Glutamatergic neuron (in vitro differentiated cells): ENCODE measurements around the gene EPHA6. TPM values are rescaled to one million over a fixed set of nuclear protein-coding genes. Genes with fewer than 3 reads are reported as not detected.
"Not testable (repeated sequence)": the region's sequence is repeated elsewhere in the genome, so short reads cannot be mapped to it uniquely, and the experiment has no call there.

Experiments used
- DNase-seq: peaks from one replicate; pipeline ENCODE4 v3.0.0; 2022
- H3K27ac Mint-ChIP-seq: one replicate; pipeline ENCODE4 v1.8.0; 2020; ENCODE audit warnings: mild to moderate bottlenecking, mixed read lengths, inconsistent platforms; ENCODE audit not compliant: unreplicated experiment
- H3K27me3 Mint-ChIP-seq: one replicate; pipeline ENCODE4 v1.8.0; 2020; ENCODE audit warnings: mild to moderate bottlenecking, moderate library complexity, mixed read lengths, inconsistent platforms; ENCODE audit not compliant: unreplicated experiment
- H3K36me3 Mint-ChIP-seq: one replicate; pipeline ENCODE4 v1.8.0; 2020; ENCODE audit warnings: mild to moderate bottlenecking, mixed read lengths, inconsistent platforms; ENCODE audit not compliant: unreplicated experiment
- H3K4me1 Mint-ChIP-seq: one replicate; pipeline ENCODE4 v1.8.0; 2020; ENCODE audit warnings: mild to moderate bottlenecking, low read depth, mixed read lengths, inconsistent platforms; ENCODE audit not compliant: unreplicated experiment
- H3K4me3 Mint-ChIP-seq: one replicate; pipeline ENCODE4 v1.8.0; 2020; ENCODE audit warnings: mild to moderate bottlenecking, mixed read lengths, inconsistent platforms; ENCODE audit not compliant: unreplicated experiment
- H3K9me3 Mint-ChIP-seq: one replicate; pipeline ENCODE4 v1.8.0; 2020; ENCODE audit warnings: mild to moderate bottlenecking, moderate library complexity, mixed read lengths, inconsistent platforms; ENCODE audit not compliant: unreplicated experiment
- CTCF ChIP-seq: fragments of 200-600 bp; sonication (generic); IDR thresholded peaks from one replicate; pipeline ENCODE4 v1.5.0; 2021; ENCODE audit not compliant: partially characterized antibody, unreplicated experiment
- total RNA-seq: library from RNA; stranded (reverse); fragmentation: NEBNext Ultra II Directional; extraction: Animal tissue kit (Norgen Biotek cat#: 25700); gene quantifications from one replicate; pipeline ENCODE4 v1.2.1, GENCODE V29; 2021; ENCODE audit not compliant: unreplicated experiment

The EPHA6 gene
- total RNA-seq, 1 donor from 2014 or later: 9.0 TPM

- H3K27me3 Mint-ChIP-seq: no peaks in the 10 kb centered on the region
- DNase-seq: no peak
- TF ChIP-seq CTCF: no peak
Observed at GRCh38 chr3:97009427-97010019, 195.1 kb downstream of the EPHA6 start.

GRCh38 chr3:97010881-97011657, 196.7 kb downstream of the EPHA6 start:
- no peak for DNase-seq
- Mint-ChIP-seq H3K4me3 (no peak overlapping the region), H3K27me3 (no peaks in the 10 kb centered on the region), H3K36me3 (peaks cover 13% of the 10 kb centered on the region), H3K4me1 (no peaks in the 10 kb centered on the region), H3K9me3 (peaks cover 4% of the 10 kb centered on the region), H3K27ac (no peak overlapping the region)
- no peak for TF ChIP-seq CTCF

More at GRCh38 chr3:97009427-97010019, 195.1 kb downstream of the EPHA6 start:
- Mint-ChIP-seq H3K27ac (no peak overlapping the region), H3K9me3 (peaks cover 8% of the 10 kb centered on the region), H3K4me3 (no peak overlapping the region), H3K4me1 (no peaks in the 10 kb centered on the region), H3K36me3 (peaks cover 13% of the 10 kb centered on the region)

GRCh38 chr3:97021778-97022177, 207.4 kb downstream of the EPHA6 start:
- Mint-ChIP-seq H3K4me3 (no peak overlapping the region), H3K36me3 (peaks cover 9% of the 10 kb centered on the region), H3K9me3 (peaks cover 4% of the 10 kb centered on the region), H3K27ac (no peak overlapping the region), H3K4me1 (no peaks in the 10 kb centered on the region), H3K27me3 (no peaks in the 10 kb centered on the region)
- no peak for TF ChIP-seq CTCF
- no peak for DNase-seq

GRCh38 chr3:97025612-97026011, 211.2 kb downstream of the EPHA6 start:
- not testable (repeated sequence) for H3K27ac Mint-ChIP-seq, H3K9me3 Mint-ChIP-seq, H3K4me1 Mint-ChIP-seq, DNase-seq, H3K4me3 Mint-ChIP-seq, H3K36me3 Mint-ChIP-seq, H3K27me3 Mint-ChIP-seq

- no peaks in the 10 kb centered on the region for H3K4me1 Mint-ChIP-seq
- H3K9me3 Mint-ChIP-seq: no peaks in the 10 kb centered on the region
- no peaks in the 10 kb centered on the region for H3K36me3 Mint-ChIP-seq
- TF ChIP-seq CTCF: no peak
- H3K27me3 Mint-ChIP-seq: no peaks in the 10 kb centered on the region
- no peak overlapping the region for H3K27ac Mint-ChIP-seq
- DNase-seq: no peak
- no peak overlapping the region for H3K4me3 Mint-ChIP-seq
Observed at GRCh38 chr3:97029972-97030371, 215.6 kb downstream of the EPHA6 start.
